Measurements from ENCODE around the gene VPREB1.

DNA sequence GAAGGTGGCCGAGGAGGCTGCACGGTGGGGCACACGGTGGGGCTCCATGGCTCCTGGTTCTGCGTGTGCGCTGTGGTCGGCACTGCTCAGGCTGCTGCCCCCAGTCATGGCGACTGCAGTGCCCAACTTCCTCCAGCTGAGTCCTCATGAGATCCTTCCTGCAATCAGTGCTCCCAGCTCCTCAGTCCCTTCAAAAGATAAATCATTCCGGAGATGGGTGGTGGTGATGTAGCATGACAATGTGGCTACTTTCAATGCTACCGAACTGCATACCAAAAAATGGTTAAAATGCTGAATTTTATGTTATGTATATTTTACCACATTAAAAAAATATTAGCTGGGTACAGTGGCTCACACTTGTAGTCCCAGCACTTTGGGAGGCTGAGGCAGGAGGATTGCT is 14.1 kb upstream of the VPREB1 start:
- TF ChIP-seq POLR2A (IDR thresholded peaks at IDR 0.05; ENCODE audit: low read depth, low read length): no peak
- TF ChIP-seq SPI1 (IDR thresholded peaks at IDR 0.05; ENCODE audit: low read depth, low read length): no peak
- TF ChIP-seq POLR2AphosphoS5 (IDR thresholded peaks at IDR 0.05; ENCODE audit: low read depth, low read length): no peak
- no peak for TF ChIP-seq TAF1 (IDR thresholded peaks at IDR 0.05; ENCODE audit: low read depth, low read length)
- TF ChIP-seq PAX5 (IDR thresholded peaks at IDR 0.05; ENCODE audit: insufficient read depth, low read length, severe bottlenecking): no peak

All from GM12891 (cell line).